HG02588 (cell line): Measurements from ENCODE around the gene ULK3.

ENCODE experiments used
- ATAC-seq: cut with Tn5 transposase; IDR thresholded peaks from one replicate; pipeline ENCODE4 v1.9.1; 2021; ENCODE audit warnings: mild to moderate bottlenecking, moderate library complexity; ENCODE audit not compliant: unreplicated experiment

The ULK3 gene

DNA sequence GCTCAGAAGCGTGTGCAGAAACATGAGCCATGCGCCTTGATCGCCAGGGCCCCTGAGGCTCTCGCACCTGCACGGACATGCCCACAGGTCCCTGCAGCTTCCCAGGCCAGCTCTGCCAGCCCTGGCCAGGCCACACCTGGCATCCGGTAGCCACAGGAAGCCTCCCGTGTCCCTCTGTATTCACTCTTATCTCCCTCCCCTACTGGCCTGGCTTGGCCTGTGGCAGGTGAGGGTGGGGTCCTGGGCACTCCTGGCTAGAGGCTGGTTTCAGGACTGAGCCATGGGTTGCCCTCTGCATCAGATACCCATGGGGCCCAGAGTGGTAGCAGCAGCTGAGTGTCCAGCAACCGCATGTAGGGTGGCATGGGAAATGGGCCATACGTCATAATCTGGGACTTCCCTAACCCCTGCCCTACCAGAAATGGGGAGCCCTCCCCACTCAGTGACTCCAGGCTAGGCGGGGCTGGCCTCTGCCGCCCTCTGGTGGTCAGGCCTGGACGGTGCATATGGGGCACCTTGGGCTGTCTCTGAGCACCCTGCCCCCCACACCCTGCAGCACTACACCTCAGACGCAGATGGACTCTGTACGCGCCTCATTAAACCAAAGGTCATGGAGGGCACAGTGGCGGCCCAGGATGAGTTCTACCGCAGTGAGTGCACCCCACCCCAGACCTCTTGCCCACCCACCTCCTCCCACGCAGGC is 42.9 kb downstream of the ULK3 start:
- peak; percentile 60 for ATAC-seq

DNA sequence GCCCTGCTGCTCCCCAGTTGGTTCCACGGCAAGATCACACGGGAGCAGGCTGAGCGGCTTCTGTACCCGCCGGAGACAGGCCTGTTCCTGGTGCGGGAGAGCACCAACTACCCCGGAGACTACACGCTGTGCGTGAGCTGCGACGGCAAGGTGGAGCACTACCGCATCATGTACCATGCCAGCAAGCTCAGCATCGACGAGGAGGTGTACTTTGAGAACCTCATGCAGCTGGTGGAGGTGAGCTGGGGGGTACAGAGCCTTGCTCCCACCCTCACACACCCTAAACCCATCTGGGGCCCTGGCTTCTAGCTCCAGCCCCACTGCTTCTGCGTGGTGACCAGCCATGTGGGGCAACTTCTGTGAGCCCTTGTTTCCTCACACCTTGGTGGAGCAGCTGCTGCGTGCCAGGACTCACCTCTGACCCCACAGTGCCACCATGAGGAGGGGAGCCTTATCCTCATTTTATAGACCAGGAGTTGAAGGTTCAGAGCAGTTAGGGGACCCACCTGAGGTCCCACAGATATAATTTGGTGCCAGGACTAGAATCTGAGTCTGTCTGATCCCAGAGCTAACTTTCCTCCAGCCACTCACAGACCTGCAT is 43.6 kb downstream of the ULK3 start:
- ATAC-seq, result no peak

DNA sequence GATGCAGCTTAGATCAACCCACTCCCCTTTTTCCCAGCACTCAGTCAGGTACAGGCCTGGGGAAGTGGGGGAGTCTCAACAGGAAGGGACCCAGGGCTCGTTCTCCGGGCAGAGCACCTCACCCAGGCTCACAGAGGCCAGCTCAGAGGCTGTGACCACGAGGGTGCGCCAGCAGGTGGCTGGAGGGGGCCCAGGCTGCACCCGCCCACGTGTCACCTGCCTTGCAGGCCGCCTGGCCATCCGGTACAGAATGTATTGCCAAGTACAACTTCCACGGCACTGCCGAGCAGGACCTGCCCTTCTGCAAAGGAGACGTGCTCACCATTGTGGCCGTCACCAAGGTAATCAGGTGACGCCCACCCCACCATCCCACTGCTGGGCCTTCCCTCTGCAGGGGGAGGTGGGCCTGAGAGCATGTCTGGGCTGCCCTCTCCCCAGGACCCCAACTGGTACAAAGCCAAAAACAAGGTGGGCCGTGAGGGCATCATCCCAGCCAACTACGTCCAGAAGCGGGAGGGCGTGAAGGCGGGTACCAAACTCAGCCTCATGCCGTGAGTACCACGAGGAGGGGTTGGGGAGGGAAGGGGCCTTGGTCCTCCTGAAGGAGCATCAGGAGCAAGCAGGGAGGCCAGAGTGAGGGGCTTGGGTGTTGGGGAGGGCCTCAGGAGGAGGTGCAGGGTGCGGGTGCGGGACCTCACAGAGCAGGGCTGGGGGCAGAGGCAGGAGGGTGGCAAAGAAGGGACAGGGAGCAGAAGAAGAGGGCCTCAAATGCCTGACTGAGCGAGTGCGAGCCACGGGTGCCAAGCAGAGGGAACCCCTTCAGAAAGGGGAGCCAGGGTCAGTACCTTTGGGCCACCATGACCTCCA is 44.3 kb downstream of the ULK3 start:
- ATAC-seq, result no peak

GRCh38 chr15:74795966-74796625 is 46.9 kb downstream of the ULK3 start:
- no peak for ATAC-seq

DNA sequence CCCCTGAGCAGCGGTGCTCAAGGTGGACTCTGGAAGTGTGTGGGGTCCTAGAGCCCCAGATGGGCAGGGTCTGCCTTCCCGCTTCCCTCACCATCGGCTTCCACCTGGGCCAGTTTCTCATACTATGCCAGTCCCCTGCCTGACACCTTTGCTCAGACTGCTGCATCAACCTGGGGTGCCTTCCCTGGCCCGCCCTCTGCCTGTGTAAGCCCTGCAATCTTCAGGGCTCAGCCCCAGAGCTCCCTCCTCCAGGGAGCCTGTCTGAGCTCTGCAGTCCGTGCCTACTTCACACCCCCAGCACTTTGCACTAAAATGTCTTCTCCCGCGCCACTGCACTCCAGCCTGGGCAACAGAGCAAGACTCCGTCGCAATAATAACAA is 48.0 kb downstream of the ULK3 start:
- ATAC-seq, result no peak

GRCh38 chr15:74794248-74794969 is 48.5 kb downstream of the ULK3 start:
- no peak for ATAC-seq

DNA sequence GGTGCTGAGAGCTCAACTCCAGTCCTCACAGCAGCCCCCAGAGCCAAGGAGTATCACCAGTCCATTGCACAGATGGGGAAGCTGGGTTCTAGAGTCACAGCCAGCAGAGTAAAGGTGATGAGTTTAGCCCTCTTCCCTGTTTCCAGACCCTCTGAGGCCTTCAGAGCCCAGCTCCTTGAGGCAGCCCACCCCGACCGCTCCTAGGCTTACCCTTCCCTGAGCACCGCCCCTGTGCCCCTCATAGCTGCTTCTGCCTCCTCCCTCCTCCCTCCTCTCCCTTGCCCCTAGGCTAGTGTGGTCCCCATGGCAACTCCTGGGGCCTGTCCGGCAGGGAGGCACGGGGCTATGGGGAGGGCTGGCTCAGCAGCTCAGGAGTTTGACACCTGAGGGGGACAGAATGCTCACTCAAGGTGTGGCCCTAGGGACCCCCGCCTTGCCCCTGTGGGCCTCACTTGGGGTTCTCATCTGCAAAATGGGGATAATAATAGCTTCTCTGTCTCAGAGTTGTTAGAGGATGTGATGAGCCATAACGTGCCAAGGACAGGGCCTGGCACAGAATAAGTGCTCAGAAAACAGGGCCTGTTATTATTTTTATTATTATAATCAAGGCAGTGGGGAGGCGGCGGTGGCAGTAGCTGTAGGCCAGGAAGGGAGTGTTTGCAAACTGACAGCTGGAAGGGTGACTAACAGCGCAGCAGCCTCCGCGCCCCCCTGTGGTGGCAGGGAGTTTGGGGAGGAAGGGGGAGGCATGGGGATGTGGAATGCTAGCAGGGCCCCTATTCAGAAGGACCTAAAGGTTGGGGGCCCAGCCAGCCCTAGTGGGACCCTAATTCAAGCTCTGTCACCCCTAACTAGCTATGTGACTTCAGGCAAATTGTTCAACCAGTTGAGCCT is 49.6 kb downstream of the ULK3 start:
- ATAC-seq, result no peak

- ATAC-seq, result no peak
Observed at GRCh38 chr15:74792227-74793016, 50.5 kb downstream of the ULK3 start.

DNA sequence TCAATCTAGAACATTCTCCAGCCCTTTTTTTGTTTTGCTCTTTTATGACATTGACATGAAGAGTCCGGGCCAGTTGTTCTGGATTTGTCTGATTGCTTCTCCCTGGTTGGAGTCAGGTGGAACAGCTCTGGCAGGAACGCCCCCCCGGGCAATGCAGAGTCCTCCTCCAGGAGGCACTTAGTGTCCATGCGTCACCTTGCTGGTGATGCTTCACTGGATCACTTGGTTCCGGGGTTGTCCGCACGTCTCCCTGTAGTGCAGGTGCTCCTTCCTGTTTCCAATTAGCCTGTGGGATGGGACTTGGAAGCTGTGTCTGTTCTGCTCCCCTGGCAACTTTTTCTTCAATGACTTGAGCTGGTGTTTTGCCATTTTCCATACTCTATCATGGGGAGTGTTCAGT is 51.3 kb downstream of the ULK3 start:
- ATAC-seq, result no peak

DNA sequence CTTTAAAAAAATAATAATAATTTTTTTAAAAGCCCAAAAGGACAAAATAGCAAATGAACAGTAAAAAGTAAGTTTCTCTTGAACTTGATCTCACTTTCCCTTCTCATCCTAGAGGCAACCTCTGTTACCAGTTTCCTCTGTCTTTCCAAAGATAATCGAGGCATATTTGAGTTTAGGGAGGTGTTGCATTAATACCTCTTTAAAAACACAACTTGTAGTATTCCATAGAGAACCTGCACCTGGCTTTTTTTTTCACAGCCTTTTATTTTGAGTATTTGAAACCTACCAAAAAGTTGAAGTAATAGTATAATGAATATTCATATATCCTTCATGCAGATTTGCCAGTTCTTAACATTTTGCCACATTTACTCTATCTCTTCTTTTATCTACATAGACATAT is 51.9 kb downstream of the ULK3 start:
- ATAC-seq, result no peak

GRCh38 chr15:74790080-74790916 is 52.7 kb downstream of the ULK3 start:
- ATAC-seq, result no peak

DNA sequence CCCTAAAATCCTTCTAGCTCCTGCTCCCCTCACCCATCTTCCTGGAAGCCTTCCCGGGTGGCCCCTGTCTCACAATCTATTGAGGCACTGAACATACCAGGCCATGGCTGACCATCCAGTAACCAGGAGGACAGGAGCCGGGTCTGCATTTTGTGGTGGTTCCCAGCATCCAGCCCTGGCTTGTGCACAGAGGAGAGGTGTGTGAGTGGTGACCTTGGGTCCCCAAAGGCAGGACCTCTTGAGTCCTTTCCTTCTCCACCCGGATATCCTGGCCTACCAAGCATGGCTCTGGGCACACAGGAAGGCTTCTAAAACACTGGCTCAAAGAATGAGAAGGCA is 53.2 kb downstream of the ULK3 start:
- no peak for ATAC-seq

DNA sequence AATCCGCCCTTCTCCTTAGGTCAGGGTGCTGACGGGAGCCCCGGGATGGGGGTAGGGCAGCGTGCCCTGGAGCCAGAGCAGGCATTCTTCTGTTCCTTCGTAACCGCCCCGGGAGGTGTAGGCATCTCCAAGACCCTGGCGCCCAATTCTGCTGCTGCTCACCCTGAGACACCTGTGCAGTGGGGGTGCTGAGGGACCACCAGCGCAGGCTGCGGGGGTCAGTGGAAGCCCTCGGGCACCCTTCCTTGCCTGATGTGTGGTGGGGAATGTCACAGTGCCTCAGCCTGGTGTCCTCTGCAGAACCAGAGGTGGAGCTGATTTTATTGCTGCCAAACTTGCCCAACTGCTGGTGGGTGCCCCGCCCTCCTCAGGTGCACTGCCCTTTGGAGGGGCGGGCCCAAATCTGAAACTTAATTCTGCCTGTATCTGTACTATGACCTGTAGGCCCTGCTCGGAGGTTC is 53.8 kb downstream of the ULK3 start:
- ATAC-seq, result no peak

GRCh38 chr15:74788683-74789151 is 54.2 kb downstream of the ULK3 start:
- peak; percentile 23 for ATAC-seq

DNA sequence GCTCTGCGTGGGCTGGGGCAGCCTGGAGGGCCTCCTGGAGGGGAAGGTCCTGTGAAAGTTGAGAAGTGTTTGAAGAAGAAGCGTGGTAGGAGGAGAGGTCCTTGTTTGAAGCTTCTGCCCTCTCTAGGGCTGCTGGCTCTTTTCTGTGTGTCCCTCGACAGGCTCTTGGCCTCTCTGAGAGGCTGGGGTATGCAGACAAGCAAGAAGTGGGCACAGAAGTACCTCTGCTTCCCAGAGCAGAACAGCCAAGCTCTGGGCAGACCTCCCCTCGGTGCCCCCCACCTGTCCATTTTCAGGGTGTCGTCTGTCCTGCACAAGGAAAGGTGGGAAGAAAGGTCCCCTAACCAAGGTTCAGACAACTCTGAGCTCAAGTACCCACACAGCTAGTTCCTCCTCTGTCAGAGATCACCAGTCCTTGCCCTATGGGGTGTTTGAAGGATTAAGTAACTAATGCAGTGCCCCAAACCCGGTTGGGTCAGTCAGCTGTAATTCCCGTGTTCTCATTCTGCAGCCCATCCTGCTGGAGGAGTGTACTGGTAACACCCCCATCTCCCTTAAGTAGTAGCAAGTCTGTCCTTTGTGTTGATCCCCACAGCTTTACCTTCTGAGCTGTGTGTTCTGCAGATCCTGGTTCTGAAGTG is 54.8 kb downstream of the ULK3 start:
- no peak for ATAC-seq

GRCh38 chr15:74787251-74788041 is 55.5 kb downstream of the ULK3 start:
- ATAC-seq, result peak; percentile 41
